GM12875 (cell line): ENCODE measurements around the gene AQP12A.

ENCODE experiments used
- H3K4me3 ChIP-seq: one replicate; pipeline ENCODE4 v1.5.1; 2011; ENCODE audit warnings: low read depth, low read length, control low read depth
- CTCF ChIP-seq: IDR thresholded peaks from 2 replicates; pipeline ENCODE4 v1.5.1; 2011; ENCODE audit warnings: low read depth, mild to moderate bottlenecking, control low read depth, inconsistent platforms, low read length, moderate library complexity, borderline replicate concordance; ENCODE audit not compliant: insufficient read depth

AQP12A gene

DNA sequence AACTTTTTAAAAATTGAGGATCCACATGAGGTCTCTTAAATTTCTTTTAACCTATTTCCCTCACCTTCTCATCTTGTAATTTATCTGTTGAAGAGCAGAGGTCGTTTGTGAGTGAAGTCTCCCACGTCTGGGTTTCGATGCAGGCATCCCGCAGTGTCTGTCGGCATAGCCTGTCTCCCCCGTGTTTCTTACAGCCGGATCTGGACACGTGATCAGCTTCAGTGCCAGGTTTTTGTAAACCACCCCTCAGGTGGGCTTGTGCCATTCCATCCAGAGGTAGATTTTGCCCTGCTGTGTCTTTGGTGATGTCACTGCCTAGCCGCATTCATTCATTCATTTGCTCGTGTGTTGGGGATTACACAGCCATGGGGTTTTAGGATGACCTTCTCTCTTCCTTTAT lies 16.2 kb downstream of the AQP12A start:
- no peak for TF ChIP-seq CTCF
- no peak overlapping the region for H3K4me3 ChIP-seq

DNA sequence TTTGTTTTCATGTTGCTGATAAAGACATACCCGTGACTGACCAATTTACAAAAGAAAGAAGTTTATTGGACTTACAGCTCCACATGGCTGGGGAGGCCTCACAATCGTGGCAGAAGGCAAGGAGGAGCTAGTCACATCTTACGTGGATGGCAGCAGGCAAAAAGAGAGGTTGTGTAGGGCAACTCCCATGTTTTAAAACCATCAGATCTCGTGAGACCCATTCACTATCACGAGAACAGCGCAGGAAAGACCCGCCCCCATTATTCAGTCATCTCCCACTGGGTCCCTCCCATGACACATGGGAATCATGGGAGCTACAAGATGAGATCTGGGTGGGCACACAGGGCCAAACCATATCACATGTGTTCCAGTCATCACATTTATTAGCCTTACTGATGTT lies 16.8 kb downstream of the AQP12A start:
- no peak for TF ChIP-seq CTCF
- H3K4me3 ChIP-seq = no peak overlapping the region

GRCh38 chr2:240711296-240711695 lies 19.6 kb downstream of the AQP12A start:
- H3K4me3 ChIP-seq = no peak overlapping the region
- no peak for TF ChIP-seq CTCF

- no peak for TF ChIP-seq CTCF
These were observed 20.0 kb downstream of the AQP12A start for GRCh38 chr2:240711701-240712100.

GRCh38 chr2:240712121-240712520 lies 20.5 kb downstream of the AQP12A start:
- TF ChIP-seq CTCF = no peak
- H3K4me3 ChIP-seq = no peak overlapping the region

More at GRCh38 chr2:240711701-240712100, 20.0 kb downstream of the AQP12A start:
- H3K4me3 ChIP-seq = no peak overlapping the region

- no peak for TF ChIP-seq CTCF
- no peak overlapping the region for H3K4me3 ChIP-seq
These were observed 21.6 kb downstream of the AQP12A start for GRCh38 chr2:240713071-240713927.

DNA sequence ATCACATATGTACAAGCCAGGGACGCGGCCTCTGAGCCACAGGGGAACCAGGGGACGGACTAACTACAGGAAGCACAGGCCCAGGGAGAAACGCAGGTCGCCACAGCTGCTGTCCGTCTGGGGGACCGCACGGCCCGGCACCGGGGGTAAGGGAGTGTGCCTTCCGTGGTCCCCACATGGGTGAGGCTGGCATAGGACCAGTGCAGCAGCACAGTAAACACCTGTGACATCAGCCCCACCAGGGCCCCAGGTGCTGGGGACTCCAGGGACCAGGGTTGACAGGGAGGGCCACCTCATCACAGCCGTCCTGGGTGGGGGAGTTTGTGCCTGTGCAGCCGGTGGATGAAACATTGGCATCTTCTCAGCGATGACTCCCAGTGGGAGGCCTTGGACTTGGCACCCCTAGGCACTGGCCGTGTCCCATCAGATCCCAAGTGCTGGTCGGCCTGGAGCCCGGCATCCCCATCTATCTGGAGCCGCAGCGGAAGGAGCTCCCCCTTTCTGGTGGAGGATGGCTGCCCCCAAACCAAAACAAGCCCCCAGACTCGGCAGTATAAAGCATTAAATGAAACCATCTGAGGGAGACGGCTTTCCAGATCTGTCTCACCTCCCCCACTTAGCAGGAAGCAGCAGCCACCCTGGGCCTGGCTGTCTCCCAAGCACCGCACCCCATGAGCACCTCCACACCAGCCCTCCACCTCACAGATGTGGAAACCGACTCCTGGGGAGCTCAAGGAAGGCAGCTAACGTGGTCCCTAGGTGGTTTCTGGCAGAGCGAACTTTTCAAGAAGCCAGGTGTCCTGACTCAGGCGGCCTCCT lies 22.5 kb downstream of the AQP12A start:
- TF ChIP-seq CTCF = no peak

More for the DNA sequence above, 22.5 kb downstream of the AQP12A start:
- no peak overlapping the region for H3K4me3 ChIP-seq
